Stimulated activated CD4-positive, alpha-beta T cell treated with anti-CD3 and anti-CD28 coated beads, Interleukin-15, amount 100 ng/mL, for 1 hour (primary cell): ENCODE measurements around the gene STARD5.

ENCODE experiments used
- DNase-seq, 2 donors: peaks; one replicate each; pipeline ENCODE4 v3.0.0-alpha.2; 2020; ENCODE audit warnings: low read depth in 1 of 2, low spot score in 1 of 2

The STARD5 gene

DNA sequence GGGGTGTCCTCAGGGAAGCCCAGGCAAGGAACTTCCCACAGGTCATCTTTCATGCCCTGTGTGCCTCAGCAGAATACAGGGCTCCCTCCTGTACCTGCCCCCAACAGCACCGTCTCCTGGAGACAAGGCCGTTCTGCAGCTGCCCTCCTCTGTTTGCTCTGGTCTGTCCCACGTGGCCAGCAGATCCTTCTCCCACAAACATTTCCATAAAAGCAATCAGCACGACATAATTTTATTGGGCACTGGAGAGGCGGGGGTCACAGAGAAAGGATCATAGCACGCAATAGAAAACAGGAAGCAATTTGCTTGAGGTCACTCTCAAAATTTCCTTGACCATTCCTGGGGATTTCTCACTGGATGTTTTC lies 29.4 kb downstream of the STARD5 start:
- no peak for DNase-seq

DNA sequence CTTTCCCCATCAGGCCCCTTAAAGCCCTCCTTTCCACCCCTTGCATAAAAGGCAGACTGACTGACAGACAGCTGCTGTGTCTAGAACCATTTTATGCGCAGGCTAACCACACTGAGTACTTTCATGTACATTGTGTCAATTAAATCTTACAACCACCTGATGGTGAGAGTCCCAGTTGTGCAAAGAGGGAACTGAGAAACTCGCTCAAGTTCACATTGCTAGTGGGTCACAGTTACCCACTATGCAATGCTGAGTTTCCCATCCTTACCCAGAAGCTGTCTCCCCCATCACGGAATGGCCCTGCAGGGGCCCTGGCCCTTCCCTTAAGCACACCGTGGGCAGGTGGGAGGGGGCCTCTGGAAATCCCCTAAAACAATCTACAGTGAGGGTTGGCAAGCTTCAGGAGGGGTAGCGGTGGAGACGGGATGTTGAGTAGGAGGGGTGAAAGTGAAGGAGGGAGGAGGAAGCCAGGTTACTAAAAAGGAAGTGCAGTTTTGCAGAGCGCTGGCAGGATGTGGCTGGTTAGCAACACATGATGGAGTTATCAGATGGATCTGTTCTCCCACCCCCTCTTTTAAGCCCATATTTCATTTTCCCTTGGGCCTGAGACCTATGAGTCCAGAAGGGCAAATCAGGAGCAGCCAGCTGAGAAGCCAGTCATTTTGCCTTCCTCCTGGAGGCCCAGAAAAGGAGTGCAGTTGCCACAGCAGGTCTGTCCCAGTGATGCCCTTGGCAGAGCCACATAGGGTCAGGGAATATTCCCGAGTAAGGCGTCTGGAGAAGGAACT lies 30.0 kb downstream of the STARD5 start:
- peak; percentile 46 to 59 for DNase-seq

DNA sequence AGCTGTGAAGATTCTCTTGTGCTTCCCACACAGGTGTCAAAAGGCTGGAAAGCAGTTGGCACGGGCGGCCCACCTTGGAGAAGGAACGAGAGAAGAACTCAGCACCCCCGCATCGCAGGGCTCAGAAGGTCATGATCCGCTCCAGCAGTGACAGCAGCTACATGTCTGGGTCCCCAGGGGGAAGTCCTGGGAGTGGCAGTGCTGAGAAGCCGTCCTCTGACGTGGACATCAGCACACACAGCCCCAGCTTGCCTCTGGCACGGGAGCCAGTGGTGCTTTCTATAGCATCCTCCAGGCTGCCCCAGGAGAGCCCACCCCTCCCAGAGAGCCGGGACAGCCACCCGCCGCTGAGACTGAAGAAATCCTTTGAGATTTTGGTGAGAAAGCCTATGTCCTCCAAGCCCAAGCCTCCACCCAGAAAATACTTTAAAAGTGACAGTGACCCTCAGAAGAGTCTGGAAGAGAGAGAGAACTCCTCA lies 31.4 kb downstream of the STARD5 start:
- no peak for DNase-seq

DNA sequence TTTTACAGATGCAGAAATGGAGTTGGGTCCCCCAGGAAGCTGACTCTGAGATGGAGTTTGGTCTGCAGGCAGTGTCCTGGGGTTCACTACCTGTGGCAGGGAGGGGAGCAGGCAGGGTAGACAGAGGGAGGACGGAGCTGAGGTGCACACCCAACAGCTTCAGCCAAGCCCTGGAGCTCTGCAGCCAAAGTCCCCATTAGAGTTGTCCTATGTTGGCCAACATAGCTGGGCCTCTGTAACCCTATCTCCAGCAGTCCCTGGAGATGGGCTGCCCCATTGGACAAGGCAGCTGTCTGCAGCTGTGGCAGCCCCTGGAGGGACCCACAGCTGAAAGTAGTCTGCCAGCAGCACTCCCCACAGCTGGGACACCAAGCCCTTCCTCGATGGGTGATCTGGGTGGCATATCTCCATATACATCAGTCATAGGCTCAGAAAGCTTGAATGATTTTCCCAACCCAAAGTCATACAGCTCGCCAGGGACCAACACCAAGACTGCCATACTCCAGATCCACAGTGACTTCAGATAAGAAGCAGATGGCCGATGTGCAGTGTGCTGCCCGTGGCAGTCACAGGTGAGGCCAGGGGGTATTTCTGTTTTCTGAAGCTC lies 31.9 kb downstream of the STARD5 start:
- DNase-seq: no peak

DNA sequence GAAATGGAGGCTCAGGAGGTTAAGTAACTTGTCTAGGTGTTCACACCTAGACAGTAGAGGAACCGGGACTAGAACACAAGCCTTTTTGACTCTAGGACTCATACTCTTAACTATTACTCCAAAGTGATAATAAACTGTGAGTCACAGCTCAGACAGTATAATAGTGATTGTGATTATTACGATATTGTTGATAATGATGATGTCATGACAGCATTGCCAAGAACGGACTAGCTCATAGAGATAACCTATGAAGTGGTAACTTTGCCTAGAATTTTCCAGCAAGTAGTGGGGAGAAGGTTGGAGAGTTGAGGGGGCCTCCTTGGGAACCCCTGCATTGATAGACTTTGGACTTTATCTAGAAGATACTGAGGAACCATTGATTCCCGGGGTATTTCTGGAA lies 34.0 kb downstream of the STARD5 start:
- DNase-seq: no peak

DNA sequence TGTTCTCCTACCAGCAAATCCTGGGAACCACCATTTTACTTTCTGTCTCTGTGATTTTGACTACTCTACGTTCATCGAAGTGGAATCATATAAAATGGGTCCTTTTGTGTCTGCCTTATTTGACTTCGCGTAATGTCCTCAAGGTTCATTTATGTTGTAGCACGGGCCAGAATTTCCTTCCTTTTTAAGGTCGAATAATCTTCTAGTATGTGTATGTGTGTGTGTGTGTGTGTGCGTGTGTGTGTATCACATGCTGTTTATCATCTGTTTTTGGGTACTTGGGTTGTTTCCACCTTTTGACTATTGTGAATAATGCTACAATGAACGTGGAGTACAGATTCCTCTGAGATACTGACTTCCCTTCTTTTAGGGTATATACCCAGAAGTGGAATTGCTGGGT lies 35.3 kb downstream of the STARD5 start:
- DNase-seq: no peak

DNA sequence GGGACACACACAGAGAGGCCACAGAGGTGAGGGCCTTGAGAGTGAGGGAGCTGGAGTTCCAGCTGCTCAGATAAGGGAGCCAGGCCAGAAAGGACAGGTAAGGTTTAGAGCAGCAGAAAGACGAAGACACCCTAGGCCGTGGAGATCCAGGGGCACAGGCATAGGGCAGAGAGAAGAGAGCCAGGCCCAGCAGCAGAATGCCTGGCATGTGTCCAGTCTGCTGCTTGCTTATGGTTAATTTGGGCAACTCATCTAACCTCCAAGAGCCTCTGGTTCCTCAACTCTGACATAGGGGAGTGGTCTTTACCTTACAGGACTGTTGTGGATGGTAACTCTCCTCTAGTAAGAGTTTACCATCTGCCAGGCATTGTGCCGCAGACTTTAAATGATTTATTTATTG lies 35.9 kb downstream of the STARD5 start:
- DNase-seq: no peak

DNA sequence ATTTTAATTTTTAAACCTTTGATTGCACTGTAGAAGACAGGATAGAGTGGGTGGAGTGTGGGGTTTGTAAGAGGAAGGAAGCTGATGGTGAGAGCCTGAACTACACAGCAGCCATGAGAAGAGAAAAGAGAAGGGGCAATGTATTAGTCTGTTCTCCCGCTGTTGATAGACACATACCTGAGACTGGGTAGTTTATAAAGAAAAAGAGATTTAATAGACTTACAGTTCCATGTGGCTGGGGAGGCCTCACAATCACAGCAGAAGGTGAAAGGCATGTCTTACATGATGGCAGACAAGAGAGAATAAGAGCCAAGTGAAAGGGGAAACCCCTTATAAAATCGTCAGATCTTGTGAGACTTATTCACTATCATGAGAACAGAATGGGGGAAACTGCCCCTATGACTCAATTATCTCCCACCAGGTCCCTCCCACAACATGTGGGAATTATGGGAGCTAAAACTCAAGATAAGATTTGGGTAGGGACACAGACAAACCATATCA lies 37.3 kb downstream of the STARD5 start:
- no peak for DNase-seq

DNA sequence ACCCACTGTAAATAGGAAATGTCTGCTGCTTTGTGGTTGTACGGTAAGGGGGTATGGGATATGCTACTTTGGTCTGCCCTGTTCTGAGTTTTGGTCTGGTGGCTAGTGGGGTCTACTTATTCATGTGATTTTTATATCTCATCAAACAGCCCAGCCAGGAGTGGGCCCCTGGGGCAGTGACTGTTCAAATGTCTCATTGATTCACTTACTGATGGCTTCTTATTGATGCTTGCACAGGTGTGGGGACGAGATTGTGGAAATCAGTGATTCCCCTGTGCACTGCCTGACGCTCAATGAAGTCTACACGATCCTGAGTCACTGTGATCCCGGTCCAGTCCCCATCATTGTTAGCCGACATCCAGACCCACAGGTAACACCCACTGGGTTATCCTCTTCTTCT lies 38.5 kb downstream of the STARD5 start:
- DNase-seq: no peak

DNA sequence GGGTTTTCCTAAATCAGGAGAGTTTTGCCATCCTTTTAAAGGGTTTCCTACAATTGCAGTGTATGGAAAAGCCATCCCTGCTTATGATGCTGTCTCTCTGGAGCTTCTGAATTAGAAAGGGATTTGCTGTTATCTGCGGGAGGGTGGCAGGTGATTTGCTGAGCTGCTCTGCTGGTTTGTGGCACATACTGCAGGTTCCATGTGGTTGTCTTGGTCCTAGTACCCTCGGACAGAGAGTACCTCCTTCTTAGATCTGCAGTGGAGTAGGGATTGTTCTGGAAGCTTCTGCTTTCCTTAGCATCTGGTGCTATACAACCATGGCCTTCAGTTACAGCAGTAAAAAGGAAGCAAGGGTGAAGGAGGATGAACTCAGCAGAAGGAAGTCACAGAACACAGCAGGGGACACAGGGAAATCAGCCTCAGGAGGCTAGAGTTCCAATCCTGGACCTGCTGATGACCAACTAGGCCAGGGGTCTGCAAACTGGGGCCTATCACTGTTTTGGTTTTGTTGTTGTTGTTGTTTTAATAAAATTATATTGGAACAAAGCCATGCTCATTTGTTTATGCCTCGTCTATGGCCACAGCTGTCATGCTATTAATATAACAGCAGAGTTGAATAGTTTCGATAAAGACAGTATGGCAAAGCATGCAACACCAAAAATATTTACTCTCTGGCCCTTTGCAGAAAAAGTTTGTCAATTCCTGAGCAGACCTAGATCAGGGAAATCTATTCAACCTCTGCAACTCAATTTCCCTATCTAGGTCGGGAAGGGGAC lies 39.5 kb downstream of the STARD5 start:
- no peak for DNase-seq

DNA sequence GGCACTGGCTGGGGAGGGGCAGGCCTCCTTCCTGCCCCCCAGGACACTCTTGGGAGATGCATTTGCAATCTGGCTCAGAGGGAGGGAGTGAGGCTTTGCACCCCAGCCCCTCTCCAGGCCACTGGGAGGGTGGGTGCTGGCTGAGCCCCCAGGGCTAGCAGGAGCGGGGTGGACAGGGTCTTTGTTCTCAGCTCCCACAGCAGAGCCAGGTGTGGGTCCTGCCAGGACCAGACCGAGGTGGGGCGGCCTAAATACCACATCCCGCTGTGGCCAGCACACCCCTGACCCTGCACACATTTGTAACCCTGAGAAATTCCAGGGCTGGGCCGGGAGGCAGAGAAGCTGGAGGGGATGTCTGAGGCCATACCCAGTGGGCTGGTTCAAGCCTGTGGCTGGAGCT lies 41.0 kb downstream of the STARD5 start:
- no peak for DNase-seq

DNA sequence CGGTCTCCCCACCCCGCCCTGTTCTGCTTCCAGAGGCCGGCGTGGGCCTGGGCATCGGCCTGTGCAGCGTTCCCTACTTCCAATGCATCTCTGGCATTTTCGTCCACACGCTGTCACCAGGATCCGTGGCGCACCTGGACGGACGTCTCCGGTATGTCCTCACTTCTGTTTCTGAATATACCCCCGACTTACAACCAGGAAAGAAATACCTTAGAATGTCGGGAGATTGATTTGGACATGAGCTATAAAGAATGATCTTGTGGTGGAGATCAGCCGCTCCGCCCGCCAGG lies 41.4 kb downstream of the STARD5 start:
- DNase-seq: no peak

DNA sequence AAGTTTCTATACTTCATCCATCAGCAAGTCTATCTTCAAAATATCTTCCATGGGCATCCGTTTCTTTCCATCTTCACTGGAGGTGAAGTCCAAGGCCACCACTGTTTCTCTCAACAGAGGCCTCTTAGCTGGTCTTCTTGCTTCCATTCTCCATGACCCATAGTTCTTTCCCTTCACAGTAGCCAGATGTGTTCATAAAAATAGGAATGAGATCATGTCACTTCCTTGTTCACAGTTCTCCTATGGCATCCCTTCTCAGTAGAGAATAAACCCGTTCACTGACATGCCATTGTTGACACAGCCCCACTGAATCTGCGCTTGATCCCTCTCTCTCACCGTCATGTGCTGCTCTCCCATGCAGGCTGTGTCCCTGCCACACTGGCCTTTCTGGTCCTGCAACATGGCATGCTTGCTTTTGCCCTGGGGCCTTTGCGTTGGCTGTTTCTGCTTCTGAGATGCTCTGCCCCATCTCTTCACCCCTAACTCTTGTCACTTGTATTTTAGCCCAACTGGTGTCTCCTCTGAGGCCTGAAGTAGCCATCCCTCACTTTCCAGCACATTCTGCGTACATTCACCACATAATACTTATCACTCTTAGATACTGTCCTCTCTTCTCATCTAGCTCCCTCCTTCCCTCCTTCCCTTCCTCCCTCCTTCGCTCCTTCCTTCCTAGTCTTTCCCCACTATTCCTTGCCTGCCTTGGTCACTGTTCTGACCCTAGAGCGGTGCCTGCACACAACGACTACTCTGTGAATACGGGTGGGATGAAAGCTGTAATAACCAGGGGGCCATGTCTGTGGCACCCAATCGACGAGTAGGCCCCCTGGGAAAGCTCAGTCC lies 42.0 kb downstream of the STARD5 start:
- no peak for DNase-seq

DNA sequence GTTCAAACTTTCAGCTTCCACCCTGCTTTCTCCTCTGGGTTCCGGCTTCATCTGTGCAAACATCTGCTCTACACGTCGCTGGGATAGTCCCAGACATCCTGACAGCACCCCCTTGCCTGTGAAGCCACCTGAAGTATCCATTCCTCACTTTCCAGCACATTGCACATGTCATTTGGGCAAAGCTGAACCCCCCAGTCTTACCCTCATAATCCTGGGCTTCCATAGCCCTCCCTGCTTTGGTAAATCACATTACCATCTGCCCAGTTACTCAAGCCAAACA lies 42.5 kb downstream of the STARD5 start:
- DNase-seq: no peak

DNA sequence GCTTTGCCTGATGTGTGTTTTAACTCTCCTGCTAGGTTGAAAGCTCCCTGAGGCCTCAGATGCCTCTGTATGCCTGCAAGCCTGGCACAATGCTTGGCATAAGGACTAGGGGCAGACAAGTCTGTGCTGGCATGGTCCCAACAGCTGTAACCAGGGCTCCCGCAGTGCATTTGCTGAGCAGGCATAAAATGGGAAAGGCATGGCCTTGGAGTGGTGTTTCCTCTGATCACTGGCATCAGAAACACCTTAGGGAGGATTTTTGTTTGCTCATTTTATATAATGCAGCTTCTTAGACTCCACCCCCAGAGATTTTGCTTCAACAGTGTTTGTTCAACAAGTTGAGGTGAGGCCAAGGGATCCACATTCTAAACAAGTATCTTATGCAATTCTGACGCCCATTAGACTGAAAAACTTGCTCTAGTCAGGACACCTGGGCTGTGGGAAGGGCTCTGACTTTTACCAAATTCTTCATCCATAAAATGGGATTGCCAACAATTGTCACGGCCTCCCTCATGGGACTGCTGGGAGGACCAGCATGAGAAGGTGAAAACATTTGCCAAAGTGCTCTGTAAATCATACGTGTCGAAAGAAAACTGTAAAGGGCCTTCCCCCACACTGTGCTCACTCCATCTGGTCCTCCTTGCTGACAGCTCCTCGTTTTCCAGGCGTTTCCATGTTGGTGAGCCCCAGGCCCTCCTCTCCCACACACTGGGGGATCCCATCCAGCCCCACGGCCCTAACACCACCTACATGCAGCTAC lies 43.1 kb downstream of the STARD5 start:
- no peak for DNase-seq

DNA sequence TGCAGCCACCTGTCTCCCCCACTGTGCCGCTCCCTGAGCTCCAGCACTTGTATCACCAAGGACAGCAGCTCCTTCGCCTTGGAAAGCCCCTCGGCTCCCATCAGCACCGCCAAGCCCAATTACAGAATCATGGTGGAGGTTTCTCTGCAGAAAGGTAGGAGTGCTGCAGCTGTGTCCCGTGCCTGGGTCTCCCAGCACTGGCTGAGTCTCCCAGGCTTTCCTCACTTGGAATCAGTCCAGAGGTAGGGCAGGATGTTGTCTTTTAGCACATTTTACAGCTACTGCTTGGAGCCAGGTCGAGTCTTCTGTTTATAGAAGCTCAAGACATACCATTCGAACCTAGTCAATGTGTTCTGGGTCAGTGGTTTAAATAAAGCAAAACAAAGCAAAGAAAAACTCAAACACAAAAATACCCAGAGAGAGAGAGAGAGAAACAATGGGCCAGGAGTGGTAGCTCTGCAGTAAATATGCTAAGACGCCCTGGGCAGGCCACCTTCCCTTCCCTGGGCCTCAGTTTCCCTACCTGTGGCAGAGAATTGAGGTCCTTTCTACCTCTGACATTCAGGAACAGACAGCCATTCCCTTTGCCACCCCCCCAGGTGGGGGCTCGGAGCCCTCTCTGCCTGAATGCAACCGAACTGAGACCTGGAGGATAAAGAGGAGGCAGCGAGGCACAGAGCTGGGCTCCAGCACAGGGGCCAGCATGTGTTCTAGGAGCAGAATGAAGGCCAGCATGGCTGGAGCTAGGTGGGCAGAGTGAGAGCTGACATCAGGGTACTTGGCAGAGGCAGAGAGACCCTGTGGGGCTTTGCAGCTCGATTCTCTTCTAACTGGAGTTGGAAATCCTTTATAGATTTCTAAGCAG lies 44.1 kb downstream of the STARD5 start:
- no peak for DNase-seq

DNA sequence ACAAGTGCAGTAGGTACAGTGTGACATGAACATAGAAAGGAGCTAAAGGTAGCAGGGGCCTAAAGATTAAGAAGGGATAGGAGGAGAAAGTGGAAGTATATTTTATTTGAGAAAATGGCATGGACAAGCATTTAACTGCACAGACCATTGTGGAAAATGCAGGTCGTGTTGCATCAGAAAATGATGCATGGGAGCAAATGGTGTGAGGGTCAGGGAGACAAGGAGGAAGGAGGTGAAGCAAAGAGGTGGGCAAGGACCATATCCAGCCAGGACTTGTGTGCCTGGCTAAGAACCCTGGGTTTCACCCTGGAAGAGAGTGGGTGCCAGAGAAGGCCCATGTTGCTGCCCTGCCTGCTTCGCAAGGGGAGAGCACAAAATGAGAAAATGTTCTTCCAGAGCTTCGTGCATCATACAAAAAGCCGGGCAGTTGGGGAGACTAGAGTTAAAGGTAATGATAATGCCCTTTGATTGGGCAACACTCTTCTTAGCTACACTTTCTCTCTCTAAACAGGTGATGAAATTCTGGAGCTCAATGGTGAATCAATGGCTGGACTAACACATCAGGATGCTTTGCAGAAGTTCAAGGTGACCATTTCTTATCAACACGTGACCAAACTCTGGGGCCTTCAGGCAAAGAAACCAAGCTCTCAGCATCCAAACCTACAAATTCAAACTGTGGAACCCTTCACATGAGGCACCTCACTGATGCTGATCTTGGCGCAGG lies 45.5 kb downstream of the STARD5 start:
- DNase-seq: no peak

DNA sequence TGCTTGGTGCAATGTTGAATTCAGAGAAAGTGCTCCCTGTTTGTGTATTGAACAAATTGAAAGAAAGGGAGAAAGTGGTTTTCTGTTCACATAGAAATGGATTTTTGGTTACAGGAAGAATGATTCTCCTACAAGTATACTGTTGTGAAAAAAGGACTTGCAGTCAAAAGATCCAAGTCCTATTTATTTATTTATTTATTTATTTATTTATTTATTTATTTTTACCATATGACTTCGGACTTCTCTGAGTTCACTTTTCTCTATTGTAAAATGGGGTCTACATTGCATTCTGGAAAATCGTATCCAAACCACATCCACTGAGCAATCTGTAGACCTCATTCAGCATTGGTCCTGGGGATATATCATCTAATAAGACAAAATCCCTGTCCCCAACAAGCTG lies 46.1 kb downstream of the STARD5 start:
- DNase-seq: no peak

DNA sequence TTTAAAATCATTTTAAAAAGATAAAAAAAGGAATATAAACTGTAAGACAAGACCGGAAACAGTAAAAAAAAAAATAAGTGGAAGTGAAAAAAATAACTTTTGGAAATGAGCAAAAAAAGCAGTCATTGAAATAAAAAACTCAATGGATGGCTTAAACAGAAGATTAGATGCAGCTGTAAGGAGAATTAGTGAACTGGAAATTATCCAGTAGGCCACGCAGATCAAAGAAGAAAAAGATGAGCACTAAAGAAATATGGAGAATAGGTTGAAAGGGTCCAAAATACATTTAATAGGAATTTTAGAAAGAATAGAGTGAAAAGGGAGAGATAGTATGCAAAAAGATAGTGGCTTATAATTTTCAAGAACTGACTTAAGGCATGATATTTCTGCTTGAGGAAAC lies 47.0 kb downstream of the STARD5 start:
- no peak for DNase-seq
